H9 (cell line): ENCODE data around the gene NEUROG1. TPM values are rescaled to one million over a fixed set of nuclear protein-coding genes. Genes with fewer than 3 reads are reported as not detected.

Experiments
- DNase-seq: peaks from one replicate; pipeline ENCODE4 v3.0.0-alpha.2; 2017
- H2AFZ ChIP-seq: one replicate; pipeline ENCODE4 v1.6.1; 2013; ENCODE audit warnings: mild to moderate bottlenecking, low read length, control low read depth, moderate library complexity
- H2AK5ac ChIP-seq: 2 replicates; pipeline ENCODE4 v1.6.1; 2013; ENCODE audit warnings: low read length, control low read depth, mixed read lengths; ENCODE audit not compliant: insufficient read length
- H2BK120ac ChIP-seq: one replicate; pipeline ENCODE4 v1.6.1; 2013; ENCODE audit warnings: low read depth, mild to moderate bottlenecking, low read length, control low read depth, inconsistent platforms; ENCODE audit not compliant: poor library complexity, severe bottlenecking
- H2BK12ac ChIP-seq: 2 replicates; pipeline ENCODE4 v1.6.1; 2013; ENCODE audit warnings: low read length, control low read depth, mixed read lengths, low read depth; ENCODE audit not compliant: insufficient read length
- H2BK15ac ChIP-seq: 2 replicates; pipeline ENCODE4 v1.6.1; 2013; ENCODE audit warnings: low read depth, low read length, control low read depth
- H2BK20ac ChIP-seq: one replicate; pipeline ENCODE4 v1.6.1; 2013; ENCODE audit warnings: low read depth, mild to moderate bottlenecking, low read length, control low read depth, inconsistent platforms; ENCODE audit not compliant: poor library complexity, severe bottlenecking
- H2BK5ac ChIP-seq: 2 replicates; pipeline ENCODE4 v1.6.1; 2013; ENCODE audit warnings: low read length, control low read depth, mixed read lengths; ENCODE audit not compliant: insufficient read length
- H3K14ac ChIP-seq: 2 replicates; pipeline ENCODE4 v1.6.1; 2013; ENCODE audit warnings: low read length, control low read depth; ENCODE audit not compliant: insufficient read depth
- H3K18ac ChIP-seq: 2 replicates; pipeline ENCODE4 v1.6.1; 2013; ENCODE audit warnings: low read depth, mild to moderate bottlenecking, mixed read lengths, low read length, control low read depth; ENCODE audit not compliant: insufficient read length
- H3K23ac ChIP-seq: 2 replicates; pipeline ENCODE4 v1.6.1; 2013; ENCODE audit warnings: low read length, control low read depth, mixed read lengths, low read depth; ENCODE audit not compliant: insufficient read length
- H3K23me2 ChIP-seq: 2 replicates; pipeline ENCODE4 v1.6.1; 2013; ENCODE audit warnings: low read depth, mild to moderate bottlenecking, mixed read lengths, low read length, control low read depth; ENCODE audit not compliant: insufficient read length, poor library complexity, severe bottlenecking
- H3K27ac ChIP-seq: 2 replicates; pipeline ENCODE4 v1.5.1; 2013; ENCODE audit warnings: low read length, control low read depth, mixed read lengths, low read depth; ENCODE audit not compliant: insufficient read length
- H3K27me3 ChIP-seq: 2 replicates; pipeline ENCODE4 v1.6.1; 2013; ENCODE audit warnings: low read length, control low read depth, inconsistent platforms; ENCODE audit not compliant: insufficient read depth
- H3K4ac ChIP-seq: 2 replicates; pipeline ENCODE4 v1.6.1; 2013; ENCODE audit warnings: low read depth, mild to moderate bottlenecking, control low read depth, inconsistent platforms, low read length, moderate library complexity
- H3K4me1 ChIP-seq: 2 replicates; pipeline ENCODE4 v1.6.1; 2013; ENCODE audit warnings: low read length, control low read depth, inconsistent platforms; ENCODE audit not compliant: insufficient read depth
- H3K4me2 ChIP-seq: 2 replicates; pipeline ENCODE4 v1.6.1; 2013; ENCODE audit warnings: low read length, control low read depth, mixed read lengths; ENCODE audit not compliant: insufficient read length, insufficient read depth
- H3K56ac ChIP-seq: 2 replicates; pipeline ENCODE4 v1.6.1; 2013; ENCODE audit warnings: low read depth, mild to moderate bottlenecking, mixed read lengths, low read length, control low read depth; ENCODE audit not compliant: insufficient read length
- H3K79me1 ChIP-seq: 2 replicates; pipeline ENCODE4 v1.6.1; 2013; ENCODE audit warnings: low read depth, mild to moderate bottlenecking, moderate library complexity, low read length, control low read depth, inconsistent platforms; ENCODE audit not compliant: insufficient read depth, poor library complexity, severe bottlenecking
- H3K79me2 ChIP-seq: 2 replicates; pipeline ENCODE4 v1.6.1; 2013; ENCODE audit warnings: low read length, control low read depth, inconsistent platforms; ENCODE audit not compliant: insufficient read depth
- H3K9ac ChIP-seq: 2 replicates; pipeline ENCODE4 v1.6.1; 2013; ENCODE audit warnings: low read length, control low read depth, mixed read lengths; ENCODE audit not compliant: insufficient read length; ENCODE audit errors: extremely low read depth
- H3K9me3 ChIP-seq: one replicate; pipeline ENCODE4 v1.6.1; 2013; ENCODE audit warnings: low read depth, low read length, inconsistent platforms; ENCODE audit not compliant: control insufficient read depth
- H3T11ph ChIP-seq: one replicate; pipeline ENCODE4 v1.6.1; 2013; ENCODE audit warnings: mild to moderate bottlenecking, low read length, control low read depth, inconsistent platforms
- H4K20me1 ChIP-seq: one replicate; pipeline ENCODE4 v1.6.1; 2013; ENCODE audit not compliant: control insufficient read depth, insufficient read length, insufficient read depth
- H4K5ac ChIP-seq: 2 replicates; pipeline ENCODE4 v1.6.1; 2013; ENCODE audit warnings: low read depth, mild to moderate bottlenecking, mixed read lengths, low read length, control low read depth; ENCODE audit not compliant: insufficient read length
- H4K8ac ChIP-seq: replicated peaks from 2 replicates; pipeline ENCODE4 v1.6.1; 2013; ENCODE audit warnings: low read length, control low read depth, mixed read lengths, low read depth; ENCODE audit not compliant: insufficient read length
- H4K91ac ChIP-seq: 2 replicates; pipeline ENCODE4 v1.6.1; 2013; ENCODE audit warnings: low read depth, mild to moderate bottlenecking, moderate library complexity, mixed read lengths, low read length, control low read depth; ENCODE audit not compliant: insufficient read length
- H3K27ac Mint-ChIP-seq, 3 experiments: 2 replicates in 2 of 3; 3 replicates in 1 of 3; pipeline ENCODE4 v1.8.0; 2020 to 2021; ENCODE audit warnings: mixed read lengths in 3 of 3, mild to moderate bottlenecking in 1 of 3, moderate library complexity in 1 of 3
- H3K27me3 Mint-ChIP-seq: 2 replicates; pipeline ENCODE4 v1.8.0; 2021; ENCODE audit warnings: low read depth, mild to moderate bottlenecking, moderate library complexity, mixed read lengths
- H3K36me3 Mint-ChIP-seq, 3 experiments: 2 replicates in 2 of 3; 3 replicates in 1 of 3; pipeline ENCODE4 v1.8.0; 2020 to 2021; ENCODE audit warnings: low read depth in 3 of 3, mixed read lengths in 3 of 3; ENCODE audit not compliant: insufficient read depth in 1 of 3
- H3K4me1 Mint-ChIP-seq, 2 experiments: 2 replicates each; pipeline ENCODE4 v1.8.0; 2020; ENCODE audit warnings: mixed read lengths in 2 of 2
- H3K4me3 Mint-ChIP-seq, 2 experiments: 2 replicates in 1 of 2; 3 replicates in 1 of 2; pipeline ENCODE4 v1.8.0; 2020 to 2021; ENCODE audit warnings: mild to moderate bottlenecking in 2 of 2, mixed read lengths in 2 of 2, moderate library complexity in 1 of 2
- H3K9me3 Mint-ChIP-seq, 2 experiments: 2 replicates in 1 of 2; 3 replicates in 1 of 2; pipeline ENCODE4 v1.8.0; 2020; ENCODE audit warnings: mild to moderate bottlenecking in 2 of 2, mixed read lengths in 2 of 2, moderate library complexity in 1 of 2
- WGBS: extraction: QIAGEN DNeasy Blood & Tissue Kit; methylation state at CpG from one replicate; pipeline ENCODE4 v1.1.7; 2013; ENCODE audit warnings: missing lambda C conversion rate, low lambda C conversion rate, mixed read lengths; ENCODE audit not compliant: insufficient read length; ENCODE audit errors: extremely low coverage; 5-methylcytosine and 5-hydroxymethylcytosine counted together
- total RNA-seq: library from RNA; stranded (reverse); gene quantifications from 2 replicates; pipeline ENCODE4 v1.2.1, GENCODE V29; 2021
- TF ChIP-seq, protein P1 (sequence below): fragments of 200-600 bp; sonication (generic); conservative IDR thresholded peaks from 3 replicates; pipeline ENCODE4 v1.8.0; 2021; ENCODE audit warnings: antibody characterized with exemption, mild to moderate bottlenecking

The NEUROG1 gene
- total RNA-seq, 1 experiment from 2014 or later, result not detected

GRCh38 chr5:135578305-135578684, 42.5 kb upstream of the NEUROG1 start:
- no peak overlapping the region for H2BK15ac ChIP-seq
- H3K27ac ChIP-seq, result no peak overlapping the region
- Mint-ChIP-seq H3K27me3 (peaks cover 81% of the 10 kb centered on the region), H3K4me3 (peak overlapping the region; percentile 69 to 85), H3K27ac (peak overlapping the region in 1 of 3 experiments; percentile 70; a peak in 1 of 7 replicates), H3K4me1 (peaks cover 37 to 44% of the 10 kb centered on the region in 2 experiments), H3K9me3 (no peaks in the 10 kb centered on the region; a peak in 1 of 5 replicates), H3K36me3 (no peaks in the 10 kb centered on the region)
- H3K18ac ChIP-seq, result no peak overlapping the region
- no peak overlapping the region for H2AK5ac ChIP-seq
- no CpG with 5 or more reads among the region's 21 CpGs for WGBS
- no peak overlapping the region for H3K56ac ChIP-seq
- no peaks in the 10 kb centered on the region for H3K79me2 ChIP-seq
- TF ChIP-seq, protein P1, sequence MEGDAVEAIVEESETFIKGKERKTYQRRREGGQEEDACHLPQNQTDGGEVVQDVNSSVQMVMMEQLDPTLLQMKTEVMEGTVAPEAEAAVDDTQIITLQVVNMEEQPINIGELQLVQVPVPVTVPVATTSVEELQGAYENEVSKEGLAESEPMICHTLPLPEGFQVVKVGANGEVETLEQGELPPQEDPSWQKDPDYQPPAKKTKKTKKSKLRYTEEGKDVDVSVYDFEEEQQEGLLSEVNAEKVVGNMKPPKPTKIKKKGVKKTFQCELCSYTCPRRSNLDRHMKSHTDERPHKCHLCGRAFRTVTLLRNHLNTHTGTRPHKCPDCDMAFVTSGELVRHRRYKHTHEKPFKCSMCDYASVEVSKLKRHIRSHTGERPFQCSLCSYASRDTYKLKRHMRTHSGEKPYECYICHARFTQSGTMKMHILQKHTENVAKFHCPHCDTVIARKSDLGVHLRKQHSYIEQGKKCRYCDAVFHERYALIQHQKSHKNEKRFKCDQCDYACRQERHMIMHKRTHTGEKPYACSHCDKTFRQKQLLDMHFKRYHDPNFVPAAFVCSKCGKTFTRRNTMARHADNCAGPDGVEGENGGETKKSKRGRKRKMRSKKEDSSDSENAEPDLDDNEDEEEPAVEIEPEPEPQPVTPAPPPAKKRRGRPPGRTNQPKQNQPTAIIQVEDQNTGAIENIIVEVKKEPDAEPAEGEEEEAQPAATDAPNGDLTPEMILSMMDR, result no peak
- no peak for DNase-seq
- H2BK120ac ChIP-seq, result no peak overlapping the region
- no peak overlapping the region for H2BK12ac ChIP-seq
- H3K79me1 ChIP-seq, result no peaks in the 10 kb centered on the region
- no peak overlapping the region for H3T11ph ChIP-seq
- no peak overlapping the region for H4K5ac ChIP-seq
- H3K14ac ChIP-seq, result no peak overlapping the region
- peaks cover 16% of the 10 kb centered on the region; the same call in 1 of the 2 replicates for H3K4me1 ChIP-seq
- no peak overlapping the region for H3K23ac ChIP-seq
- H4K20me1 ChIP-seq, result no peaks in the 10 kb centered on the region
- H3K9ac ChIP-seq, result no peak overlapping the region
- no peak overlapping the region for H3K4ac ChIP-seq
- H4K8ac ChIP-seq, result no peak overlapping the region
- H3K27me3 ChIP-seq, result peaks cover 27% of the 10 kb centered on the region; the same call in 1 of the 2 replicates
- H2BK5ac ChIP-seq, result no peak overlapping the region
- peaks cover 6% of the 10 kb centered on the region for H3K23me2 ChIP-seq
- H3K4me2 ChIP-seq, result peak overlapping the region; percentile 54
- no peaks in the 10 kb centered on the region for H3K9me3 ChIP-seq
- H4K91ac ChIP-seq, result no peak overlapping the region
- H2BK20ac ChIP-seq, result no peak overlapping the region
- no peak overlapping the region for H2AFZ ChIP-seq
